T-helper 2 cell treated with Interferon-gamma antibody and Interleukin-4, amounts not matched to agents 5 μg/mL and 100 μg/mL, for 36 hours (primary cell): ENCODE measurements around the gene KCNA3.

ENCODE experiments used
- DNase-seq: peaks from one replicate; pipeline ENCODE4 v3.0.0; 2021; ENCODE audit warnings: low spot score
- H3K27ac Mint-ChIP-seq: one replicate; pipeline ENCODE4 v1.8.0; 2021; ENCODE audit warnings: mild to moderate bottlenecking, mixed read lengths
- H3K27me3 Mint-ChIP-seq: one replicate; pipeline ENCODE4 v1.8.0; 2021; ENCODE audit warnings: low read depth, mixed read lengths
- H3K36me3 Mint-ChIP-seq: one replicate; pipeline ENCODE4 v1.8.0; 2021; ENCODE audit warnings: low read depth, mixed read lengths
- H3K4me1 Mint-ChIP-seq: one replicate; pipeline ENCODE4 v1.8.0; 2021; ENCODE audit warnings: low read depth, mixed read lengths
- H3K4me3 Mint-ChIP-seq: one replicate; pipeline ENCODE4 v1.8.0; 2022; ENCODE audit warnings: mild to moderate bottlenecking, moderate library complexity, mixed read lengths
- H3K9me3 Mint-ChIP-seq: one replicate; pipeline ENCODE4 v1.8.0; 2021; ENCODE audit warnings: mixed read lengths

The KCNA3 gene

GRCh38 chr1:110628323-110629105, 46.2 kb downstream of the KCNA3 start:
- Mint-ChIP-seq H3K4me1 (peaks cover 35% of the 10 kb centered on the region), H3K4me3 (no peak overlapping the region), H3K36me3 (peaks cover 16% of the 10 kb centered on the region), H3K27me3 (peaks cover 6% of the 10 kb centered on the region), H3K27ac (no peak overlapping the region), H3K9me3 (peaks cover 3% of the 10 kb centered on the region)
- DNase-seq: no peak

- Mint-ChIP-seq H3K36me3 (peaks cover 19% of the 10 kb centered on the region), H3K4me3 (no peak overlapping the region), H3K4me1 (peaks cover 29% of the 10 kb centered on the region), H3K27ac (no peak overlapping the region), H3K27me3 (peaks cover 7% of the 10 kb centered on the region), H3K9me3 (peaks cover 4% of the 10 kb centered on the region)
- no peak for DNase-seq
Observed at GRCh38 chr1:110627764-110628163, 47.0 kb downstream of the KCNA3 start.

- H3K9me3 Mint-ChIP-seq: peaks cover 4% of the 10 kb centered on the region
- no peak overlapping the region for H3K27ac Mint-ChIP-seq
- DNase-seq: no peak
- peaks cover 29% of the 10 kb centered on the region for H3K4me1 Mint-ChIP-seq
- peaks cover 10% of the 10 kb centered on the region for H3K27me3 Mint-ChIP-seq
- no peak overlapping the region for H3K4me3 Mint-ChIP-seq
- H3K36me3 Mint-ChIP-seq: peaks cover 20% of the 10 kb centered on the region
Observed at GRCh38 chr1:110626889-110627288, 47.9 kb downstream of the KCNA3 start.
